ENCODE data around the gene MYO7A. TPM values are rescaled to one million over a fixed set of nuclear protein-coding genes. Genes with fewer than 3 reads are reported as not detected.

The MYO7A gene
- total RNA-seq, 1 donor from 2014 or later, result 11.6 TPM

GRCh38 chr11:77130763-77131513 is 2.9 kb downstream of the MYO7A start:
- TF ChIP-seq CTCF (IDR thresholded peaks at IDR 0.05; ENCODE audit: partially characterized antibody, unreplicated experiment), result no peak
- H3K4me1 Mint-ChIP-seq (ENCODE audit: low read depth, unreplicated experiment), result peaks cover 15% of the 10 kb centered on the region
- H3K36me3 Mint-ChIP-seq (ENCODE audit: unreplicated experiment), result no peaks in the 10 kb centered on the region
- no peak overlapping the region for H3K4me3 Mint-ChIP-seq (ENCODE audit: unreplicated experiment)
- DNase-seq, result no peak
- no peak overlapping the region for H3K27ac Mint-ChIP-seq (ENCODE audit: unreplicated experiment)
- peaks cover 8% of the 10 kb centered on the region for H3K27me3 Mint-ChIP-seq (ENCODE audit: unreplicated experiment)
- peaks cover 8% of the 10 kb centered on the region for H3K9me3 Mint-ChIP-seq (ENCODE audit: unreplicated experiment)

GRCh38 chr11:77131560-77131959 is 3.5 kb downstream of the MYO7A start:
- no peak for TF ChIP-seq CTCF (IDR thresholded peaks at IDR 0.05; ENCODE audit: partially characterized antibody, unreplicated experiment)
- no peak overlapping the region for H3K27ac Mint-ChIP-seq (ENCODE audit: unreplicated experiment)
- peaks cover 5% of the 10 kb centered on the region for H3K27me3 Mint-ChIP-seq (ENCODE audit: unreplicated experiment)

DNA sequence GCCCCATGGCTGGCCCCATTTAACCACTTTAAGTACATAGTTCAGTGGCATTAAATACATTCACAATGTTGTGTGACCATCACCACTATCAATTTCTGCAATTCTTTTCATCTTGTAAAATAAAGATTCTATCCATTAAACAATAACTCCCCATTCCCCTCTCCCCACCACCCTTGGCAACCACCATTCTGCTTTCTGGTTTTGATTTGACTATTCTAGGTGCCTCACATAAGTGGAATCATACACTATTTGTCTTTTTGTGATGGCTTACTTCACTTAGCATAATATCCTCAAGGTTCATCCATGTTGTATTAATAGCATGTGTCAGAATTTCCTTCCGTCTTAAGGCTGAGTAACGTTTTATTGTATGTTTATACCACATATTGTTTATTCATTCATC is 7.0 kb downstream of the MYO7A start:
- Mint-ChIP-seq H3K4me3 (ENCODE audit: unreplicated experiment) (no peak overlapping the region), H3K4me1 (ENCODE audit: low read depth, unreplicated experiment) (peaks cover 17% of the 10 kb centered on the region), H3K27me3 (ENCODE audit: unreplicated experiment) (peaks cover 2% of the 10 kb centered on the region), H3K36me3 (ENCODE audit: unreplicated experiment) (no peaks in the 10 kb centered on the region), H3K27ac (ENCODE audit: unreplicated experiment) (no peak overlapping the region), H3K9me3 (ENCODE audit: unreplicated experiment) (no peaks in the 10 kb centered on the region)
- DNase-seq, result no peak
- no peak for TF ChIP-seq CTCF (IDR thresholded peaks at IDR 0.05; ENCODE audit: partially characterized antibody, unreplicated experiment)

More at GRCh38 chr11:77131560-77131959, 3.5 kb downstream of the MYO7A start:
- no peak overlapping the region for H3K4me3 Mint-ChIP-seq (ENCODE audit: unreplicated experiment)
- H3K4me1 Mint-ChIP-seq (ENCODE audit: low read depth, unreplicated experiment), result peaks cover 17% of the 10 kb centered on the region
- H3K36me3 Mint-ChIP-seq (ENCODE audit: unreplicated experiment), result no peaks in the 10 kb centered on the region
- H3K9me3 Mint-ChIP-seq (ENCODE audit: unreplicated experiment), result peaks cover 4% of the 10 kb centered on the region
- no peak for DNase-seq

DNA sequence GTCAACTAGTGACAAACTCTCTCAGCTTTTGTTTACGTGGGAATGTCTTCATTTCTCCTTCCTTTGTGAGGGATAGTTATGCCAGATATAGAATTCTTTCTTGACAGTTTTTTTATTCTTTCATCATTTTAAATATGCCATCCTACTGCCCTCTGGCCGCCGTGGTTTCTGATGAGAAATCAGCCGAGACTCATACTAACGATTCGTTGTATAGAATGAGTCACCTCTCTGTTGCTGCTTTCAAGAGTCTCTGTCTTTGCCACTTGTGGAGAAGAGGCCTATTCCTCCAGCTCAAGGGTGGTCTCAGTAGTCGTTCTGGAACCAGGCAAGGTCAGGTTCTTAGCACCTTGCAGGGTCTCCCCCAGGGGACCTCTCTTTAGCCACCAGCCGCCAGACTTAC is 8.0 kb downstream of the MYO7A start:
- no peaks in the 10 kb centered on the region for H3K9me3 Mint-ChIP-seq (ENCODE audit: unreplicated experiment)

More for the DNA sequence above, 8.0 kb downstream of the MYO7A start:
- no peak overlapping the region for H3K27ac Mint-ChIP-seq (ENCODE audit: unreplicated experiment)
- H3K4me1 Mint-ChIP-seq (ENCODE audit: low read depth, unreplicated experiment), result peaks cover 18% of the 10 kb centered on the region
- no peak overlapping the region for H3K4me3 Mint-ChIP-seq (ENCODE audit: unreplicated experiment)
- peaks cover 2% of the 10 kb centered on the region for H3K27me3 Mint-ChIP-seq (ENCODE audit: unreplicated experiment)
- no peak for DNase-seq
- no peaks in the 10 kb centered on the region for H3K36me3 Mint-ChIP-seq (ENCODE audit: unreplicated experiment)
- no peak for TF ChIP-seq CTCF (IDR thresholded peaks at IDR 0.05; ENCODE audit: partially characterized antibody, unreplicated experiment)

Measured in glutamatergic neuron (in vitro differentiated cells).